Esophagus squamous epithelium (tissue), 5 donors: Measurements from ENCODE around the gene SLC1A3. TPM values are rescaled to one million over a fixed set of nuclear protein-coding genes. Genes with fewer than 3 reads are reported as not detected.
A peak's percentile ranks its signal among the peaks of the same experiment; 100 is the strongest.

Source experiments
- DNase-seq: peaks from one replicate; lab custom pipeline; 2025; lab: John Stamatoyannopoulos, UW
- H3K27ac ChIP-seq, 4 donors: fragments of 200-600 bp; sonication (generic); one replicate each; pipeline ENCODE4 v1.5.1; 2016 to 2019; ENCODE audit warnings: mild to moderate bottlenecking in 1 of 4
- H3K27me3 ChIP-seq, 4 donors: fragments of 200-600 bp; sonication (generic); 1 replicate in 3 of 4; 2 replicates in 1 of 4; pipeline versions ENCODE4 v1.5.1 to v1.6.0; 2017 to 2021; ENCODE audit warnings: antibody characterized with exemption in 1 of 4
- H3K36me3 ChIP-seq, 3 donors: fragments of 200-600 bp; sonication (generic); one replicate each; pipeline ENCODE4 v1.5.1; 2016 to 2019
- H3K4me1 ChIP-seq, 3 donors: fragments of 200-600 bp; sonication (generic); one replicate each; pipeline ENCODE4 v1.5.1; 2017 to 2019
- H3K4me3 ChIP-seq, 4 donors: fragments of 200-600 bp; sonication (generic); 1 replicate in 3 of 4; 2 replicates in 1 of 4; pipeline ENCODE4 v1.5.1; 2016 to 2019; ENCODE audit warnings: mild to moderate bottlenecking in 2 of 4, moderate library complexity in 1 of 4
- H3K9me3 ChIP-seq, 3 donors: fragments of 200-600 bp; sonication (generic); one replicate each; pipeline ENCODE4 v1.5.1; 2016 to 2019
- CTCF ChIP-seq, 6 experiments: fragments of 450-650 bp in 4 of 6; fragments of 200-600 bp in 2 of 6; sonication (generic) in 2 of 6; IDR thresholded peaks; one replicate each; pipeline ENCODE4 v1.5.1; 2016 to 2019; ENCODE audit warnings: antibody characterized with exemption in 6 of 6, mild to moderate bottlenecking in 4 of 6, moderate library complexity in 4 of 6
- POLR2A ChIP-seq, 4 donors: fragments of 450-650 bp; IDR thresholded peaks; one replicate each; pipeline ENCODE4 v1.6.1; 2017; ENCODE audit warnings: antibody characterized with exemption in 4 of 4, mild to moderate bottlenecking in 4 of 4, moderate library complexity in 3 of 4
- WGBS, 2 donors: methylation state at CpG; one replicate each; pipeline ENCODE4 v1.1.5; 2018; 5-methylcytosine and 5-hydroxymethylcytosine counted together
- intact Hi-C: fragments of 100-400 bp; cut with DNase I; formaldehyde crosslinking; loops from one replicate; pipeline ENCODE4 v1.15.0; 2022
- total RNA-seq, 4 donors: library from RNA; depleted of rRNA; stranded (reverse); fragments of >200 nt; gene quantifications; one replicate each; pipeline ENCODE4 v1.1.0, GENCODE V29; 2016
- donor health status: DM: yes; HTN: yes; CAD: no.

SLC1A3 gene
- total RNA-seq, 4 donors from 2014 or later = 16.2 to 54.8 (median 31.4) TPM

- TF ChIP-seq CTCF (IDR thresholded peaks at IDR 0.05) (peak; percentile 29 to 77 (median 64)), POLR2A (IDR thresholded peaks at IDR 0.05) (no peak)
- intact Hi-C loops = loop anchor here (5.0 kb wide), 1 partner anchor 276 kb away; no protein-coding TSS in a partner anchor
- WGBS, 2 donors = 34 to 38% methylated on average over 13 to 26 of the region's 44 CpGs
Measured at GRCh38 chr5:36692791-36693763, 86.7 kb downstream of the SLC1A3 start.

GRCh38 chr5:36694351-36694750, 87.9 kb downstream of the SLC1A3 start:
- Histone ChIP-seq H3K9me3 (no peaks in the 10 kb centered on the region), H3K27ac (no peak overlapping the region), H3K36me3 (no peaks in the 10 kb centered on the region), H3K4me1 (peaks cover 4 to 37% (median 20%) of the 10 kb centered on the region in 3 donors), H3K27me3 (peaks cover 0 to 14% (median 0%) of the 10 kb centered on the region in 4 donors), H3K4me3 (no peak overlapping the region)
- TF ChIP-seq POLR2A (IDR thresholded peaks at IDR 0.05) (no peak), CTCF (IDR thresholded peaks at IDR 0.05) (no peak)
- WGBS, 2 donors = 68 to 86% methylated on average over 5 of the region's 5 CpGs
- intact Hi-C loops = loop anchor here (5.0 kb wide), 1 partner anchor 277 kb away; no protein-coding TSS in a partner anchor
- DNase-seq = no peak

More at GRCh38 chr5:36692791-36693763, 86.7 kb downstream of the SLC1A3 start:
- no peaks in the 10 kb centered on the region for H3K36me3 ChIP-seq
- DNase-seq = no peak
- H3K4me3 ChIP-seq = peak overlapping the region in 3 of 4 donors; percentile 24 to 48 (median 26)
- no peaks in the 10 kb centered on the region for H3K9me3 ChIP-seq
- H3K4me1 ChIP-seq = peaks cover 4 to 37% (median 21%) of the 10 kb centered on the region in 3 donors
- no peak overlapping the region for H3K27ac ChIP-seq
- H3K27me3 ChIP-seq = peaks cover 0 to 14% (median 0%) of the 10 kb centered on the region in 4 donors

DNA sequence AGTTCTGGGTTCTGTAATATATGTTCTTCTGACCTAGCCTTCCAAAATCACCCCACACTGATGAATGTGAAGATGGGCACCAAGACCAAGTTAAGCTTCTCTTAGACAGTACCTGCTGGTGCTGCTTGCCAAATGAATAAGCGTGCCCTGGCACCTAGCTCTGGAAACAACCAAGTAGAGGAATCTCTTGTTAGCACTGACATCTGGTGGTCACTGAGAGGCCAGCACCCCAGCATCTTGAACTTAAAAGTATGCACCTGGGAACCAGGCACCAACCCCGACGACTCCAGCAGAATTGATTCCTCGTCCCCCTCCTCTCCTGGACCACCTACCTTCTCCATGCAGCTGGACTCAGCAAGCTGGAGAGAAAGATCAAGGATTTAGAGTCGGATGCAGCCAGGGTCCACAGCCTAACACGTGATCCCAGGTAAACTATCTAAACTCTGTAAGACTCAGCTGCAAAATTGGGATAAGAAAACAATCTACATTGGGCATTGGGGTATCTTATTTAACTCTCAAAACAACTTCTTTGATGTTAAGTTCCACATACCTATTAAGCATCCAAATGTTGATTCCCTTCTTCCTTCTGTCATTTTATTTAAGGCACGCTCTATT, 89.8 kb downstream of the SLC1A3 start:
- Histone ChIP-seq H3K4me3 (no peak overlapping the region), H3K9me3 (no peaks in the 10 kb centered on the region), H3K36me3 (no peaks in the 10 kb centered on the region), H3K4me1 (peaks cover 4 to 22% (median 15%) of the 10 kb centered on the region in 3 donors), H3K27me3 (peaks cover 0 to 23% (median 0%) of the 10 kb centered on the region in 4 donors), H3K27ac (no peak overlapping the region)
- TF ChIP-seq POLR2A (IDR thresholded peaks at IDR 0.05) = no peak
- TF ChIP-seq CTCF (IDR thresholded peaks at IDR 0.05) = peak; percentile 51 to 80 (median 70)
- intact Hi-C loops = no loop called here
- no peak for DNase-seq
- WGBS, 2 donors = 30 to 45% methylated on average over 4 to 6 of the region's 7 CpGs

DNA sequence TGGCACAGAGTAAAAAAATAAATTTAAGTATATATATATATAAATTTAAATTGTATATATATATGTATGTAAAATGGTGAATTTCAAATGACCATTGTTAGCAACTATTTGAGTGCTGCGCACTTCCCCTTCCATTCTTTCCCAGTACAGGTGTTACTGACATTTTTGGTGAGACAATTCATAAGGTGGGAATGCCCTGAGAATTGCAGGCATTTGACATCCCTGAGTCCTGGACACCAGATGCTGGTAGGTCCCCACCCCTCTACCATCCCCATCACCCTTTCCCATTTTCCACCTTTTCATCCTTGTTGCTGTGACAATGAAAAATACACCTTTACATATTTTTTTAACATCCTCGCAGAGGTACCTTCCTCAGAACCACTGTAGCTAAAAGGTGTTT, 91.6 kb downstream of the SLC1A3 start:
- intact Hi-C loops = no loop called here
- 96 to 97% methylated on average over 2 of the region's 2 CpGs for WGBS, 2 donors

More for the DNA sequence above, 91.6 kb downstream of the SLC1A3 start:
- DNase-seq = no peak
- no peak overlapping the region for H3K27ac ChIP-seq
- no peak overlapping the region for H3K4me3 ChIP-seq
- H3K9me3 ChIP-seq = no peaks in the 10 kb centered on the region
- peaks cover under 1 to 12% (median under 1%) of the 10 kb centered on the region in 3 donors for H3K4me1 ChIP-seq
- peaks cover 0 to 17% (median 0%) of the 10 kb centered on the region in 4 donors for H3K27me3 ChIP-seq
- TF ChIP-seq POLR2A (IDR thresholded peaks at IDR 0.05) = no peak
- TF ChIP-seq CTCF (IDR thresholded peaks at IDR 0.05) = no peak
- H3K36me3 ChIP-seq = no peaks in the 10 kb centered on the region
